CD14-positive monocyte (primary cell): Measurements from ENCODE around the gene ST3GAL3. TPM values are rescaled to one million over a fixed set of nuclear protein-coding genes. Genes with fewer than 3 reads are reported as not detected.

Experiments used
- DNase-seq, 3 donors: peaks; one replicate each; pipeline ENCODE4 v3.0.0-alpha.2; 2011 to 2022
- H2AFZ ChIP-seq: 2 replicates; pipeline ENCODE4 v1.6.0; 2012; ENCODE audit warnings: mild to moderate bottlenecking, low read depth, low read length, inconsistent platforms; ENCODE audit not compliant: insufficient read depth, poor library complexity, severe bottlenecking
- H3K27ac ChIP-seq, 2 donors: 1 replicate in 1 of 2; 2 replicates in 1 of 2; pipeline ENCODE4 v1.5.1; 2012 to 2013; ENCODE audit warnings: low read length in 2 of 2, control low read depth in 1 of 2, inconsistent platforms in 1 of 2, low read depth in 1 of 2, mild to moderate bottlenecking in 1 of 2
- H3K27me3 ChIP-seq, 2 donors: one replicate each; pipeline versions ENCODE4 v1.6.0 to v1.6.1; 2011 to 2013; ENCODE audit warnings: low read length in 2 of 2; ENCODE audit not compliant: control insufficient read depth in 2 of 2, insufficient read depth in 2 of 2
- H3K36me3 ChIP-seq, 2 donors: replicated peaks in 1 of 2; 1 replicate in 1 of 2; 2 replicates in 1 of 2; pipeline versions ENCODE4 v1.5.1 to v1.6.1; 2012 to 2013; ENCODE audit warnings: low read length in 2 of 2, control low read depth in 1 of 2, inconsistent platforms in 1 of 2, mild to moderate bottlenecking in 1 of 2; ENCODE audit not compliant: insufficient read depth in 2 of 2, control insufficient read depth in 1 of 2
- H3K4me1 ChIP-seq, 2 donors: 1 replicate in 1 of 2; 2 replicates in 1 of 2; pipeline versions ENCODE4 v1.5.1 to v1.6.1; 2012 to 2013; ENCODE audit warnings: low read length in 2 of 2, control low read depth in 1 of 2, inconsistent platforms in 1 of 2, mild to moderate bottlenecking in 1 of 2, moderate library complexity in 1 of 2; ENCODE audit not compliant: insufficient read depth in 2 of 2, control insufficient read depth in 1 of 2
- H3K4me2 ChIP-seq: replicated peaks from 2 replicates; pipeline ENCODE3; 2012; ENCODE audit warnings: low read length, moderate library complexity, mild to moderate bottlenecking; ENCODE audit not compliant: poor library complexity, severe bottlenecking; ENCODE audit errors: extremely low read depth
- H3K4me3 ChIP-seq, 3 experiments: fragments of 200-600 bp in 1 of 3; sonication (generic) in 1 of 3; replicated peaks in 1 of 3; 1 replicate in 2 of 3; 2 replicates in 1 of 3; pipeline ENCODE4 v1.5.1; 2011 to 2013; ENCODE audit warnings: low read length in 3 of 3, mild to moderate bottlenecking in 3 of 3, control low read depth in 2 of 3, low read depth in 2 of 3, inconsistent platforms in 1 of 3, moderate library complexity in 1 of 3
- H3K79me2 ChIP-seq: 2 replicates; pipeline ENCODE4 v1.6.0; 2012; ENCODE audit warnings: mild to moderate bottlenecking, control low read depth, inconsistent platforms, low read length, moderate library complexity; ENCODE audit not compliant: insufficient read depth
- H3K9ac ChIP-seq: 2 replicates; pipeline ENCODE4 v1.6.0; 2017; ENCODE audit warnings: low read length, mild to moderate bottlenecking; ENCODE audit not compliant: insufficient read depth, poor library complexity, severe bottlenecking
- H3K9me3 ChIP-seq, 2 donors: replicated peaks in 1 of 2; 1 replicate in 1 of 2; 2 replicates in 1 of 2; pipeline versions ENCODE4 v1.5.1 to v1.6.1; 2012 to 2013; ENCODE audit warnings: low read length in 2 of 2, control low read depth in 1 of 2; ENCODE audit not compliant: control insufficient read depth in 1 of 2, insufficient read depth in 1 of 2
- H4K20me1 ChIP-seq: 2 replicates; pipeline ENCODE4 v1.6.0; 2012; ENCODE audit warnings: mild to moderate bottlenecking, low read length, control low read depth, moderate library complexity; ENCODE audit not compliant: insufficient read depth
- H3K27ac Mint-ChIP-seq, 7 donors: one replicate each; pipeline ENCODE4 v1.8.0; 2020; ENCODE audit warnings: mild to moderate bottlenecking in 7 of 7, mixed read lengths in 7 of 7, moderate library complexity in 6 of 7, inconsistent platforms in 2 of 7
- H3K27me3 Mint-ChIP-seq, 3 donors: one replicate each; pipeline ENCODE4 v1.8.0; 2021 to 2022; ENCODE audit warnings: low read depth in 3 of 3, mild to moderate bottlenecking in 3 of 3, mixed read lengths in 3 of 3, moderate library complexity in 3 of 3, inconsistent platforms in 1 of 3
- H3K36me3 Mint-ChIP-seq, 2 donors: one replicate each; pipeline ENCODE4 v1.8.0; 2020; ENCODE audit warnings: mixed read lengths in 2 of 2, inconsistent platforms in 1 of 2, mild to moderate bottlenecking in 1 of 2
- H3K4me1 Mint-ChIP-seq: one replicate; pipeline ENCODE4 v1.8.0; 2020; ENCODE audit warnings: mild to moderate bottlenecking, mixed read lengths
- H3K4me3 Mint-ChIP-seq, 2 donors: one replicate each; pipeline ENCODE4 v1.8.0; 2020; ENCODE audit warnings: mild to moderate bottlenecking in 2 of 2, mixed read lengths in 2 of 2, moderate library complexity in 1 of 2
- H3K9me3 Mint-ChIP-seq, 7 donors: one replicate each; pipeline ENCODE4 v1.8.0; 2020 to 2022; ENCODE audit warnings: mixed read lengths in 7 of 7, mild to moderate bottlenecking in 6 of 7, moderate library complexity in 6 of 7, inconsistent platforms in 2 of 7
- WGBS: methylation state at CpG from one replicate; pipeline ENCODE4 v1.1.5; 2013; ENCODE audit warnings: missing lambda C conversion rate; ENCODE audit not compliant: insufficient coverage; 5-methylcytosine and 5-hydroxymethylcytosine counted together
- intact Hi-C, 2 donors: fragments of 100-400 bp; cut with micrococcal nuclease; formaldehyde crosslinking; loops; one replicate each; pipeline versions ENCODE4 v1.15.0 to v1.15.1; 2023
- polyA plus RNA-seq, 3 donors: library from polyadenylated mRNA; depleted of rRNA in 1 of 3; unstranded in 2 of 3; stranded (reverse) in 1 of 3; fragments of 300-500 nt in 2 of 3; fragments of >200 nt in 1 of 3; fragmentation: Illumina TruSeq in 2 of 3; gene quantifications; 1 replicate in 2 of 3; 2 replicates in 1 of 3; pipeline ENCODE4 v1.2.3, GENCODE V29; 2012 to 2021
- TF ChIP-seq, protein P1 (sequence below): fragments of 200-600 bp; IDR thresholded peaks from one replicate; pipeline ENCODE4 v1.8.0; 2022; ENCODE audit warnings: antibody characterized with exemption, mild to moderate bottlenecking

Gene ST3GAL3
- polyA plus RNA-seq, 3 donors, result 1.6 to 4.5 (median 2.1) TPM

DNA sequence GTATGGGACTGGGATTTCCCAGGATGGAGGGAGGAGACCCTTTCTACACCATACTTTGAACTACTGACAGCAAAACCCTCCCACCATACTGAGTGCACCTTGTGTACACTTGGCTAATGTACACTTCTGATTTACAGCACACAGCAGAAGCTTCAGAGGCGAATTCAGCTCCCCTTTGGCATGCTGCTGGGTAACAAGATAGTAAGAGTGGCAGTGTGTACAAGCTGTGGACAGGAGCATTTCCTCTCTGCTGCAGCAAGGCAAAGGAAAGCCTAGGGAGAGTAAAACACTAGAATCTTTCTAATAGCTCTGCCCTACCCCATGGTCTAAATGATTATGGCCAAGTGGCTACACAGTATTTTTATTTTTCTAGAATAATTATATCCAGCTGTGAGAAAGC is 142.3 kb downstream of the ST3GAL3 start:
- no peaks in the 10 kb centered on the region for H3K36me3 ChIP-seq
- Mint-ChIP-seq H3K27ac (no peak overlapping the region), H3K4me1 (peaks cover 63% of the 10 kb centered on the region), H3K27me3 (peaks cover 0 to 3% (median 2%) of the 10 kb centered on the region in 3 donors), H3K36me3 (peaks cover 14 to 19% of the 10 kb centered on the region in 2 donors), H3K9me3 (no peaks in the 10 kb centered on the region), H3K4me3 (no peak overlapping the region)
- intact Hi-C loops, result no loop called here
- H3K4me3 ChIP-seq, result no peak overlapping the region
- no peak overlapping the region for H3K9ac ChIP-seq
- no peak overlapping the region for H2AFZ ChIP-seq
- no peaks in the 10 kb centered on the region for H3K9me3 ChIP-seq
- peaks cover 21% of the 10 kb centered on the region for H3K79me2 ChIP-seq
- TF ChIP-seq, protein P1, sequence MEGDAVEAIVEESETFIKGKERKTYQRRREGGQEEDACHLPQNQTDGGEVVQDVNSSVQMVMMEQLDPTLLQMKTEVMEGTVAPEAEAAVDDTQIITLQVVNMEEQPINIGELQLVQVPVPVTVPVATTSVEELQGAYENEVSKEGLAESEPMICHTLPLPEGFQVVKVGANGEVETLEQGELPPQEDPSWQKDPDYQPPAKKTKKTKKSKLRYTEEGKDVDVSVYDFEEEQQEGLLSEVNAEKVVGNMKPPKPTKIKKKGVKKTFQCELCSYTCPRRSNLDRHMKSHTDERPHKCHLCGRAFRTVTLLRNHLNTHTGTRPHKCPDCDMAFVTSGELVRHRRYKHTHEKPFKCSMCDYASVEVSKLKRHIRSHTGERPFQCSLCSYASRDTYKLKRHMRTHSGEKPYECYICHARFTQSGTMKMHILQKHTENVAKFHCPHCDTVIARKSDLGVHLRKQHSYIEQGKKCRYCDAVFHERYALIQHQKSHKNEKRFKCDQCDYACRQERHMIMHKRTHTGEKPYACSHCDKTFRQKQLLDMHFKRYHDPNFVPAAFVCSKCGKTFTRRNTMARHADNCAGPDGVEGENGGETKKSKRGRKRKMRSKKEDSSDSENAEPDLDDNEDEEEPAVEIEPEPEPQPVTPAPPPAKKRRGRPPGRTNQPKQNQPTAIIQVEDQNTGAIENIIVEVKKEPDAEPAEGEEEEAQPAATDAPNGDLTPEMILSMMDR, result no peak
- no peaks in the 10 kb centered on the region for H3K27me3 ChIP-seq
- no peak for DNase-seq
- no peak overlapping the region for H3K4me2 ChIP-seq
- no peak overlapping the region for H3K27ac ChIP-seq
- H4K20me1 ChIP-seq, result peaks cover 8% of the 10 kb centered on the region
- WGBS, result no CpG with 5 or more reads among the region's 1 CpG
- H3K4me1 ChIP-seq, result peaks cover 38 to 45% of the 10 kb centered on the region in 2 donors

DNA sequence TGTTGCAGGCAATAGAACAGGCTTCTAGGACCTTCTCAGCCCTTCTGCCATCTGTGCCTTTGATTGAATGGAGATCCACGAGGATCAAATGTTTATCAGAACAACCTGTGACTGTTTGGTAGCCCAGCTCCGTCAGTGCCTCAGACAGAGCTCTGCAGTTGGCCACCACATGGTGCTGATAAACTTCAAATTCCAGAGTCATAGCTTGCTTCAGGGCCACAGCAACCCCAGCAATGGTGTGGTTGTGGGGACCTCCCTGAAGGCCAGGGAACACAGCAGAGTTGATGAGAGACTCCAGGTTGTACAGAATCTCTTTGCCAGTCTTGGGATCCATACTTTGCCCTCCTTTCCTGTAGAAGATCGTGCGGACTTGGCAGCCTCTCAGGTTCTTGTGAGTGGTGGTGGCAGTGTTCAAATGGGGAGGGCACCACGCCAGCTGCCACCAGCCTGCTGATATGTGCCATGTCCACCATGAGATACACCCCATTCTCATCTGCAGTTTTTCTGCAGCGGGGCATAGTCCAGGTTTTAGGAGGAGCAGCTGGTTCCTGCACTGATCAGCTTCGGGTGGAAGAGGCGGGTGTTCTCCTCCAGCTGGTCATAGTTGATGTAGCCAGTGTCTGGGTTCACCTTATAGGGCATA is 143.4 kb downstream of the ST3GAL3 start:
- H3K27ac Mint-ChIP-seq, result no peak overlapping the region

More for the DNA sequence above, 143.4 kb downstream of the ST3GAL3 start:
- Histone ChIP-seq H3K4me2 (no peak overlapping the region), H3K4me1 (peaks cover 43 to 48% of the 10 kb centered on the region in 2 donors), H2AFZ (no peak overlapping the region), H4K20me1 (peaks cover 8% of the 10 kb centered on the region), H3K4me3 (no peak overlapping the region), H3K36me3 (no peaks in the 10 kb centered on the region), H3K9ac (no peak overlapping the region), H3K27me3 (no peaks in the 10 kb centered on the region), H3K9me3 (no peaks in the 10 kb centered on the region), H3K27ac (no peak overlapping the region), H3K79me2 (peaks cover 21% of the 10 kb centered on the region)
- no peak for DNase-seq
- H3K4me1 Mint-ChIP-seq, result peaks cover 67% of the 10 kb centered on the region
- H3K9me3 Mint-ChIP-seq, result no peaks in the 10 kb centered on the region
- TF ChIP-seq, protein P1, result no peak
- H3K4me3 Mint-ChIP-seq, result no peak overlapping the region
- intact Hi-C loops, result no loop called here
- H3K36me3 Mint-ChIP-seq, result peaks cover 17 to 23% of the 10 kb centered on the region in 2 donors
- WGBS, result 85% methylated on average over 5 of the region's 8 CpGs
- H3K27me3 Mint-ChIP-seq, result peaks cover 0 to 2% (median 0%) of the 10 kb centered on the region in 3 donors
